ENCODE results near the gene COG5.

The COG5 gene

DNA sequence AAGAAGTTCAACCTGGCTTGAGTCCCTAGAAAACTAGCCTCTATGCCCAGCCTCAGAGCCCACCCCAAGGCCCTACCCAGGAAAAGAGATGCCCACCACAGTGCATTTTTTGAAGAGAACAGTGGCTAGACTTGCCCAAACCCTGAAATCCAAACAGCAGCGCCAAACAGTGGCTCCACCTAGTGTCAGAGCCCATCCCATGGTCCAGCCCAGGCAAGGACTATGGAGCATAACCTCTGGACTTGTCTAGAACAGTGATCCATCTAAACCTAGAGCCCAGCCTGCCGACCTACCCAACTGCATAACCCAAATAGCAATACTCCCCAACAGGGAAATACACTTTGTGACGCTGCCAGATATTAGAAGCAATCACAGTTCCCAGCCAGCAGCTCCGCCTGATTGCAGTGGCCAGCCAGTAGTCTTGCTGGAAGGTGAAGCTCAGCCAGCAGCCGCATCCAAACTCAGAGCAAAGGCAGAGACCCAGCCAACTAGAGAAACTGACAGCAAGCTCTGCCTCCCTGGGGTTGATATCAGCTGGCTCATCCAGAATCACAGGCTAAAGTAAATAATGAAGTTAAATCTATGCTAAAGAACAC is 350.4 kb downstream of the COG5 start:
- Histone ChIP-seq H3K4ac (ENCODE audit: low read depth in 1 of 2, low read length in 2 of 2) (no peak overlapping the region), H3K14ac (ENCODE audit: low read length in 2 of 2) (no peak overlapping the region), H3K4me1 (ENCODE audit: control insufficient read depth, insufficient read depth, low read depth, low read length) (peaks cover 5% of the 10 kb centered on the region), H3K23ac (ENCODE audit: low read length in 2 of 2) (no peak overlapping the region), H4K8ac (ENCODE audit: low read length) (no peak overlapping the region), H3K27ac (ENCODE audit: low read length, poor library complexity, severe bottlenecking) (no peak overlapping the region), H2AFZ (ENCODE audit: low read depth, low read length) (no peak overlapping the region), H3K4me2 (ENCODE audit: low read length, poor library complexity, severe bottlenecking) (no peak overlapping the region), H3K4me3 (ENCODE audit: insufficient read depth in 1 of 2, low read depth in 1 of 2, low read length in 2 of 2) (no peak overlapping the region), H3K79me1 (replicated peaks; ENCODE audit: low read length, poor library complexity, severe bottlenecking) (peaks cover 12% of the 10 kb centered on the region), H2BK120ac (ENCODE audit: low read depth, low read length) (no peak overlapping the region), H2AK5ac (ENCODE audit: low read length, severe bottlenecking) (no peak overlapping the region), H2BK5ac (ENCODE audit: low read depth, low read length, poor library complexity, severe bottlenecking) (no peak overlapping the region), H3K36me3 (ENCODE audit: control insufficient read depth in 1 of 2, insufficient read depth in 2 of 2, low read depth in 1 of 2, low read length in 2 of 2) (peaks cover 10 to 23% of the 10 kb centered on the region in 2 experiments), H2BK15ac (ENCODE audit: low read depth, poor library complexity, severe bottlenecking) (no peak overlapping the region), H3K9ac (ENCODE audit: low read length) (no peak overlapping the region), H2BK12ac (ENCODE audit: low read length in 2 of 2) (no peak overlapping the region), H3K27me3 (ENCODE audit: control insufficient read depth in 1 of 2, insufficient read depth in 1 of 2, low read length in 2 of 2) (no peaks in the 10 kb centered on the region), H4K91ac (ENCODE audit: low read length) (no peak overlapping the region), H3K9me3 (ENCODE audit: control insufficient read depth, low read length) (peaks cover 4% of the 10 kb centered on the region), H3K18ac (ENCODE audit: low read depth in 1 of 2, low read length in 2 of 2) (no peak overlapping the region)
- 98% methylated on average over 5 of the region's 5 CpGs for WGBS
- no peak for DNase-seq

DNA sequence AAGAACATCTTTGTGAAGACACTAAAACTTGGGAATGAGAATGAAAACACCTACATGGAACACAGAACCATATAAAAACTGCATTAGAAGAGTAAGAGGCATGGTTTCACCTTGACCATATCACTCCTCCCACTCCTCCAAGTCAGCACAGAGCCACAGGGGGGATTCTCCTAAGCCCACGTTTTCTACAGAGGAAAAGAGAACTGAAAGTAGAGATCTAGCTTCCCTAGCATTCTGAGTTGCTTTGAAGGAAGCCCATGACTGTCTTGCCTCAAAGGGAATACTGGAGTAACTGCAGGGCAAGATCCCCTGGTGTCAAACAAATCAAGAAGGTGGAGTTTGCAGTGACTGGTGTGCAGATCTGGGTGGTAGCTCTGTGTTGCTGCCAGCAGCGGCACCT is 351.0 kb downstream of the COG5 start:
- Histone ChIP-seq H3K18ac (ENCODE audit: low read depth in 1 of 2, low read length in 2 of 2) (no peak overlapping the region), H3K14ac (ENCODE audit: low read length in 2 of 2) (no peak overlapping the region), H3K4me3 (ENCODE audit: insufficient read depth in 1 of 2, low read depth in 1 of 2, low read length in 2 of 2) (no peak overlapping the region), H3K23ac (ENCODE audit: low read length in 2 of 2) (no peak overlapping the region), H2AFZ (ENCODE audit: low read depth, low read length) (no peak overlapping the region), H3K9me3 (ENCODE audit: control insufficient read depth, low read length) (peaks cover 4% of the 10 kb centered on the region), H3K4ac (ENCODE audit: low read depth in 1 of 2, low read length in 2 of 2) (no peak overlapping the region), H2BK120ac (ENCODE audit: low read depth, low read length) (no peak overlapping the region), H2AK5ac (ENCODE audit: low read length, severe bottlenecking) (no peak overlapping the region), H3K4me1 (ENCODE audit: control insufficient read depth, insufficient read depth, low read depth, low read length) (peaks cover 5% of the 10 kb centered on the region), H3K9ac (ENCODE audit: low read length) (no peak overlapping the region), H3K27ac (ENCODE audit: low read length, poor library complexity, severe bottlenecking) (no peak overlapping the region), H3K4me2 (ENCODE audit: low read length, poor library complexity, severe bottlenecking) (no peak overlapping the region), H4K91ac (ENCODE audit: low read length) (no peak overlapping the region), H2BK5ac (ENCODE audit: low read depth, low read length, poor library complexity, severe bottlenecking) (no peak overlapping the region), H3K27me3 (ENCODE audit: control insufficient read depth in 1 of 2, insufficient read depth in 1 of 2, low read length in 2 of 2) (no peaks in the 10 kb centered on the region), H4K8ac (ENCODE audit: low read length) (no peak overlapping the region), H2BK12ac (ENCODE audit: low read length in 2 of 2) (no peak overlapping the region), H3K36me3 (ENCODE audit: control insufficient read depth in 1 of 2, insufficient read depth in 2 of 2, low read depth in 1 of 2, low read length in 2 of 2) (peaks cover 10 to 23% of the 10 kb centered on the region in 2 experiments), H2BK15ac (ENCODE audit: low read depth, poor library complexity, severe bottlenecking) (no peak overlapping the region), H3K79me1 (replicated peaks; ENCODE audit: low read length, poor library complexity, severe bottlenecking) (peaks cover 12% of the 10 kb centered on the region)
- WGBS, result 75% methylated on average over 2 of the region's 2 CpGs
- DNase-seq, result no peak

DNA sequence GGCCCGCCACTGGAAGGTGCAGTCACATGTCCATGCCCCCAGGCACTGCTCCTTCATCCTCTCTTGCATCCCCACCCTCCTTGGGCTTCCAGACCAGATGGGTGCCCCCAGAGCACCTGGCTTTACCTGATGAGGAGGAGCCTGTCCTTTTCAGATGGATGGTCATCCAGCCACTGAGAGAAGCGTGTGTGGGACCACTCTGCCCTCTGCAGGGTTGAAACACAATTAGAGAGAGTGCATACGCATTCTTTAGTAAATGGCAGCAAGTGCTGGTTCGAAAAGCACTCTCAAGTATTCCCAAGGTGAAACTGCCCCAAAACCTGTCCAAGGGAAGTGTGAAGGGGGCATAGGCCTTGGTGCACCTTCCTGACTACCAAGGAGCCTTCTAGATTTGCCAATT is 353.3 kb downstream of the COG5 start:
- 98% methylated on average over 4 of the region's 4 CpGs for WGBS
- no peak for DNase-seq
- no peak overlapping the region for H2AFZ ChIP-seq (ENCODE audit: low read depth, low read length)
- H2BK15ac ChIP-seq (ENCODE audit: low read depth, poor library complexity, severe bottlenecking), result no peak overlapping the region
- H2AK5ac ChIP-seq (ENCODE audit: low read length, severe bottlenecking), result no peak overlapping the region
- H3K4ac ChIP-seq (ENCODE audit: low read depth in 1 of 2, low read length in 2 of 2), result no peak overlapping the region
- no peak overlapping the region for H3K9ac ChIP-seq (ENCODE audit: low read length)
- no peak overlapping the region for H3K14ac ChIP-seq (ENCODE audit: low read length in 2 of 2)
- no peaks in the 10 kb centered on the region for H3K27me3 ChIP-seq (ENCODE audit: control insufficient read depth in 1 of 2, insufficient read depth in 1 of 2, low read length in 2 of 2)
- H3K23ac ChIP-seq (ENCODE audit: low read length in 2 of 2), result no peak overlapping the region
- no peak overlapping the region for H4K91ac ChIP-seq (ENCODE audit: low read length)
- H3K4me1 ChIP-seq (ENCODE audit: control insufficient read depth, insufficient read depth, low read depth, low read length), result peaks cover 6% of the 10 kb centered on the region
- H3K18ac ChIP-seq (ENCODE audit: low read depth in 1 of 2, low read length in 2 of 2), result no peak overlapping the region
- peaks cover 4% of the 10 kb centered on the region for H3K9me3 ChIP-seq (ENCODE audit: control insufficient read depth, low read length)
- peaks cover 10 to 42% of the 10 kb centered on the region in 2 experiments for H3K36me3 ChIP-seq (ENCODE audit: control insufficient read depth in 1 of 2, insufficient read depth in 2 of 2, low read depth in 1 of 2, low read length in 2 of 2)
- H2BK5ac ChIP-seq (ENCODE audit: low read depth, low read length, poor library complexity, severe bottlenecking), result no peak overlapping the region
- no peak overlapping the region for H4K8ac ChIP-seq (ENCODE audit: low read length)
- no peak overlapping the region for H3K27ac ChIP-seq (ENCODE audit: low read length, poor library complexity, severe bottlenecking)
- H2BK120ac ChIP-seq (ENCODE audit: low read depth, low read length), result no peak overlapping the region
- H3K4me2 ChIP-seq (ENCODE audit: low read length, poor library complexity, severe bottlenecking), result no peak overlapping the region
- no peak overlapping the region for H2BK12ac ChIP-seq (ENCODE audit: low read length in 2 of 2)
- peaks cover 11% of the 10 kb centered on the region for H3K79me1 ChIP-seq (replicated peaks; ENCODE audit: low read length, poor library complexity, severe bottlenecking)
- H3K4me3 ChIP-seq (ENCODE audit: insufficient read depth in 1 of 2, low read depth in 1 of 2, low read length in 2 of 2), result no peak overlapping the region

DNA sequence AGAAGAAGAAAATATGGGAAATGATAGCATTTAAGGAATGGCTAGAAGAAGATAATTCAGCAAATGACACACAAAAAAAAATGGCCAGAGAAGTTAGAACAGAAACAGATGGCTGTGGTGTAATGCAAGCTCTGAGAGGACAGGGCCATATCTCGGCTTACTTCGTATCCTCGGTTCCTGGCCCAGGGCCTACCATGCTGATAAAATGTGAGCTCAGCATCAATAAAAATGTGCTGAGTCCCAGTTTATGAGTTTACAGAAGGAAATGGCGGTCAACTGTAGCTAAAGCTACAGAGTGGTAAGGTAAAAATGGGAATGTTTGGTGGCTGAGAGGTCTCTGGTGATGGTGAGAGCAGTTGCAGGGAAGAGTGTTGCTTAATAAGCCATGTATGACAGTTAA is 354.2 kb downstream of the COG5 start:
- no peak overlapping the region for H3K4me2 ChIP-seq (ENCODE audit: low read length, poor library complexity, severe bottlenecking)
- 97% methylated on average over 4 of the region's 4 CpGs for WGBS
- no peak for DNase-seq

More for the DNA sequence above, 354.2 kb downstream of the COG5 start:
- Histone ChIP-seq H2AFZ (ENCODE audit: low read depth, low read length) (no peak overlapping the region), H3K14ac (ENCODE audit: low read length in 2 of 2) (no peak overlapping the region), H3K4ac (ENCODE audit: low read depth in 1 of 2, low read length in 2 of 2) (no peak overlapping the region), H3K79me1 (replicated peaks; ENCODE audit: low read length, poor library complexity, severe bottlenecking) (peaks cover 10% of the 10 kb centered on the region), H3K9me3 (ENCODE audit: control insufficient read depth, low read length) (no peaks in the 10 kb centered on the region), H2AK5ac (ENCODE audit: low read length, severe bottlenecking) (no peak overlapping the region), H2BK12ac (ENCODE audit: low read length in 2 of 2) (no peak overlapping the region), H2BK5ac (ENCODE audit: low read depth, low read length, poor library complexity, severe bottlenecking) (no peak overlapping the region), H3K9ac (ENCODE audit: low read length) (no peak overlapping the region), H3K18ac (ENCODE audit: low read depth in 1 of 2, low read length in 2 of 2) (no peak overlapping the region), H3K23ac (ENCODE audit: low read length in 2 of 2) (no peak overlapping the region), H2BK15ac (ENCODE audit: low read depth, poor library complexity, severe bottlenecking) (no peak overlapping the region), H3K36me3 (ENCODE audit: control insufficient read depth in 1 of 2, insufficient read depth in 2 of 2, low read depth in 1 of 2, low read length in 2 of 2) (peaks cover 12 to 50% of the 10 kb centered on the region in 2 experiments), H3K27me3 (ENCODE audit: control insufficient read depth in 1 of 2, insufficient read depth in 1 of 2, low read length in 2 of 2) (no peaks in the 10 kb centered on the region), H3K27ac (ENCODE audit: low read length, poor library complexity, severe bottlenecking) (no peak overlapping the region), H4K91ac (ENCODE audit: low read length) (no peak overlapping the region), H3K4me3 (ENCODE audit: insufficient read depth in 1 of 2, low read depth in 1 of 2, low read length in 2 of 2) (no peak overlapping the region), H3K4me1 (ENCODE audit: control insufficient read depth, insufficient read depth, low read depth, low read length) (peaks cover 6% of the 10 kb centered on the region), H2BK120ac (ENCODE audit: low read depth, low read length) (no peak overlapping the region), H4K8ac (ENCODE audit: low read length) (no peak overlapping the region)

Measured in mesenchymal stem cell (in vitro differentiated cells and primary cell).